CD4-positive, alpha-beta T cell (primary cell): Measurements from ENCODE around the gene ZEB2. TPM values are rescaled to one million over a fixed set of nuclear protein-coding genes. Genes with fewer than 3 reads are reported as not detected.

ENCODE experiments used
- ATAC-seq: fragments of 200-7000 bp; cut with Tn5 transposase; one replicate; pipeline ENCODE4 v1.10.0; 2022; ENCODE audit warnings: mild to moderate bottlenecking; ENCODE audit not compliant: poor library complexity
- CTCF ChIA-PET: fragments of 350-600 bp; sonication (Branson Sonifier 250); formaldehyde crosslinking; loops from one replicate; lab custom pipeline; 2021; ENCODE audit warnings: antibody characterized with exemption, inconsistent platforms; lab: Charles Lee
- POLR2A ChIA-PET: fragments of 350-600 bp; sonication (Branson Sonifier 250); formaldehyde crosslinking; loops from one replicate; lab custom pipeline; 2021; ENCODE audit warnings: antibody characterized with exemption, inconsistent platforms; lab: Charles Lee
- DNase-seq, 14 experiments: peaks; one replicate each; pipeline ENCODE4 v3.0.0-alpha.2; 2013 to 2020; ENCODE audit warnings: mixed read lengths in 2 of 14
- H3K27ac ChIP-seq, 2 donors: one replicate each; pipeline versions ENCODE4 v1.5.1 to v1.7.0; 2013; ENCODE audit warnings: low read length in 2 of 2, low read depth in 1 of 2, mild to moderate bottlenecking in 1 of 2
- H3K27me3 ChIP-seq, 2 experiments: 1 replicate in 1 of 2; 2 replicates in 1 of 2; pipeline versions ENCODE4 v1.6.1 to v1.7.0; 2013; ENCODE audit warnings: low read length in 2 of 2, control low read depth in 1 of 2, mild to moderate bottlenecking in 1 of 2, moderate library complexity in 1 of 2; ENCODE audit not compliant: insufficient read depth in 2 of 2, control insufficient read depth in 1 of 2
- H3K36me3 ChIP-seq: one replicate; pipeline ENCODE4 v1.6.1; 2013; ENCODE audit warnings: low read length, control low read depth; ENCODE audit not compliant: insufficient read depth
- H3K4me1 ChIP-seq: one replicate; pipeline ENCODE4 v1.6.1; 2013; ENCODE audit warnings: low read length, control low read depth; ENCODE audit not compliant: insufficient read depth
- H3K4me3 ChIP-seq: one replicate; pipeline ENCODE4 v1.5.1; 2013; ENCODE audit warnings: mild to moderate bottlenecking, low read length, moderate library complexity
- H3K9me3 ChIP-seq, 2 experiments: 1 replicate in 1 of 2; 2 replicates in 1 of 2; pipeline versions ENCODE4 v1.6.1 to v1.7.0; 2013; ENCODE audit warnings: low read length in 2 of 2, mild to moderate bottlenecking in 2 of 2, control low read depth in 1 of 2, moderate library complexity in 1 of 2; ENCODE audit not compliant: control insufficient read depth in 1 of 2, insufficient read depth in 1 of 2
- H3K27ac Mint-ChIP-seq: one replicate; pipeline ENCODE4 v1.8.0; 2020; ENCODE audit warnings: mixed read lengths
- H3K27me3 Mint-ChIP-seq: one replicate; pipeline ENCODE4 v1.8.0; 2021; ENCODE audit warnings: mixed read lengths
- H3K36me3 Mint-ChIP-seq: one replicate; pipeline ENCODE4 v1.8.0; 2021; ENCODE audit warnings: low read depth, mixed read lengths
- H3K4me1 Mint-ChIP-seq: one replicate; pipeline ENCODE4 v1.8.0; 2021; ENCODE audit warnings: low read depth, mixed read lengths
- H3K4me3 Mint-ChIP-seq: one replicate; pipeline ENCODE4 v1.8.0; 2020; ENCODE audit warnings: mild to moderate bottlenecking, mixed read lengths
- H3K9me3 Mint-ChIP-seq: one replicate; pipeline ENCODE4 v1.8.0; 2020; ENCODE audit warnings: mixed read lengths
- CTCF ChIP-seq: fragments of 200-600 bp; IDR thresholded peaks from one replicate; pipeline ENCODE4 v1.8.0; 2022; ENCODE audit warnings: antibody characterized with exemption, mild to moderate bottlenecking
- intact Hi-C, 2 experiments: fragments of 100-400 bp; cut with DNase I in 1 of 2; cut with micrococcal nuclease in 1 of 2; formaldehyde crosslinking; loops; one replicate each; pipeline versions ENCODE4 v1.15.1 to v1.9.0; 2023 to 2025; cut with DNase I, micrococcal nuclease
- total RNA-seq, 174 experiments: library from RNA in 2 of 174; stranded (reverse) in 2 of 174; gene quantifications; one replicate each; pipeline ENCODE4 v1.2.3 and lab custom pipeline; 2021 to 2026

Gene ZEB2
- total RNA-seq, 2 experiments from 2014 or later = 12.3 to 13.4 TPM

GRCh38 chr2:144501118-144501517, 18.8 kb downstream of the ZEB2 start:
- no peaks in the 10 kb centered on the region for H3K36me3 Mint-ChIP-seq
- peaks cover 19% of the 10 kb centered on the region for H3K27me3 Mint-ChIP-seq
- no peak for DNase-seq
- no peaks in the 10 kb centered on the region for H3K36me3 ChIP-seq
- H3K27me3 ChIP-seq = no peaks in the 10 kb centered on the region
- H3K4me1 ChIP-seq = no peaks in the 10 kb centered on the region
- TF ChIP-seq CTCF = no peak
- ChIA-PET POLR2A (no interaction called here), CTCF (no interaction called here)
- no peak overlapping the region for H3K4me3 Mint-ChIP-seq
- no peak overlapping the region for H3K27ac Mint-ChIP-seq
- H3K9me3 Mint-ChIP-seq = no peaks in the 10 kb centered on the region
- H3K4me3 ChIP-seq = no peak overlapping the region
- no peak overlapping the region for H3K27ac ChIP-seq
- no peak for ATAC-seq
- H3K4me1 Mint-ChIP-seq = no peaks in the 10 kb centered on the region
- no peaks in the 10 kb centered on the region for H3K9me3 ChIP-seq
- intact Hi-C loops = no loop called here

- H3K27ac ChIP-seq = no peak overlapping the region
- DNase-seq (no peak), ATAC-seq (no peak)
- Mint-ChIP-seq H3K9me3 (no peaks in the 10 kb centered on the region), H3K4me3 (no peak overlapping the region), H3K4me1 (no peaks in the 10 kb centered on the region), H3K36me3 (no peaks in the 10 kb centered on the region), H3K27me3 (peaks cover 19% of the 10 kb centered on the region), H3K27ac (no peak overlapping the region)
- no peaks in the 10 kb centered on the region for H3K9me3 ChIP-seq
- H3K27me3 ChIP-seq = no peaks in the 10 kb centered on the region
- ChIA-PET POLR2A (no interaction called here), CTCF (no interaction called here)
- intact Hi-C loops = no loop called here
- no peak overlapping the region for H3K4me3 ChIP-seq
- TF ChIP-seq CTCF = no peak
- no peaks in the 10 kb centered on the region for H3K4me1 ChIP-seq
- no peaks in the 10 kb centered on the region for H3K36me3 ChIP-seq
These were observed 19.4 kb downstream of the ZEB2 start for GRCh38 chr2:144500563-144500962.

- CTCF ChIA-PET = no interaction called here
These were observed 21.6 kb downstream of the ZEB2 start for GRCh38 chr2:144498277-144498676.

More at GRCh38 chr2:144498277-144498676, 21.6 kb downstream of the ZEB2 start:
- H3K4me3 ChIP-seq = no peak overlapping the region
- TF ChIP-seq CTCF = no peak
- H3K27ac ChIP-seq = no peak overlapping the region
- Mint-ChIP-seq H3K27ac (no peak overlapping the region), H3K9me3 (no peaks in the 10 kb centered on the region), H3K27me3 (peaks cover 12% of the 10 kb centered on the region), H3K4me1 (no peaks in the 10 kb centered on the region), H3K36me3 (no peaks in the 10 kb centered on the region), H3K4me3 (no peak overlapping the region)
- intact Hi-C loops = no loop called here
- DNase-seq = no peak
- ATAC-seq = no peak
- no peaks in the 10 kb centered on the region for H3K36me3 ChIP-seq
- POLR2A ChIA-PET = interaction anchor here (1.1 kb wide), 1 partner anchor 28 kb away, joined by 5 read pairs; no protein-coding TSS in a partner anchor
- H3K27me3 ChIP-seq = no peaks in the 10 kb centered on the region
- no peaks in the 10 kb centered on the region for H3K4me1 ChIP-seq
- H3K9me3 ChIP-seq = no peaks in the 10 kb centered on the region
